HepG2 (cell line): ENCODE results near the gene PKD2L1. TPM values are rescaled to one million over a fixed set of nuclear protein-coding genes. Genes with fewer than 3 reads are reported as not detected.

ENCODE experiments used
- CBFB ChIP-seq: sonication (generic); formaldehyde crosslinking; IDR thresholded peaks from 2 replicates; pipeline ENCODE4 v1.4.0; 2020; ENCODE audit warnings: missing genetic modification reagents
- GFI1 ChIP-seq: sonication (generic); formaldehyde crosslinking; IDR thresholded peaks from 2 replicates; pipeline ENCODE4 v1.5.0; 2020; ENCODE audit warnings: missing genetic modification reagents, mild to moderate bottlenecking, borderline replicate concordance
- HNRNPK ChIP-seq: fragments of 200-400 bp; formaldehyde crosslinking; IDR thresholded peaks from 2 replicates; pipeline ENCODE4 v1.6.1; 2018; ENCODE audit warnings: low read length, low read depth, moderate library complexity, mild to moderate bottlenecking; ENCODE audit not compliant: poor library complexity, severe bottlenecking
- ISL2 ChIP-seq: sonication (generic); formaldehyde crosslinking; IDR thresholded peaks from 2 replicates; pipeline ENCODE4 v1.5.0; 2020; ENCODE audit warnings: missing genetic modification reagents
- MAF1 ChIP-seq: sonication (generic); formaldehyde crosslinking; IDR thresholded peaks from 2 replicates; pipeline ENCODE4 v1.5.0; 2020; ENCODE audit warnings: missing genetic modification reagents, borderline replicate concordance
- MAFK ChIP-seq, 2 experiments: IDR thresholded peaks in 1 of 2; conservative IDR thresholded peaks in 1 of 2; 2 replicates each; pipeline ENCODE4 v1.6.1; 2011; ENCODE audit warnings: improper control_type of control experiment in 2 of 2, low read length in 2 of 2
- MTA3 ChIP-seq: sonication (generic); formaldehyde crosslinking; IDR thresholded peaks from 2 replicates; pipeline ENCODE4 v1.4.0; 2020; ENCODE audit warnings: missing genetic modification reagents
- NFE2L1 ChIP-seq: sonication (generic); formaldehyde crosslinking; IDR thresholded peaks from 2 replicates; pipeline ENCODE4 v1.4.0; 2020; ENCODE audit warnings: missing genetic modification reagents, mild to moderate bottlenecking, borderline replicate concordance
- PHB2 ChIP-seq: fragments of 450-650 bp; IDR thresholded peaks from 2 replicates; pipeline ENCODE4 v1.6.1; 2018; ENCODE audit not compliant: partially characterized antibody
- U2AF2 ChIP-seq: fragments of 200-400 bp; formaldehyde crosslinking; IDR thresholded peaks from 2 replicates; pipeline ENCODE4 v1.6.1; 2017; ENCODE audit warnings: low read depth, mild to moderate bottlenecking, low read length
- polyA plus RNA-seq, 8 experiments: library from polyadenylated mRNA; depleted of rRNA in 3 of 8; stranded (reverse) in 7 of 8; unstranded in 1 of 8; fragments of >200 nt; fragmentation: Illumina TruSeq in 4 of 8; extraction: Trizol in 4 of 8; gene quantifications; 2 replicates each; pipeline versions ENCODE4 v1.2.1 to v1.2.3, GENCODE V29; 2011 to 2016; ENCODE audit warnings: low read depth in 4 of 8, missing spikeins in 1 of 8, mixed read lengths in 1 of 8; ENCODE audit not compliant: insufficient read depth in 1 of 8
- total RNA-seq, 5 experiments: library from RNA; depleted of rRNA; stranded (reverse); fragments of >200 nt; fragmentation: Illumina TruSeq; extraction: Trizol; gene quantifications; 2 replicates each; pipeline ENCODE4 v1.2.3, GENCODE V29; 2016; ENCODE audit warnings: low read depth in 1 of 5
- TF ChIP-seq, protein P1 (sequence below): sonication (generic); formaldehyde crosslinking; IDR thresholded peaks from 2 replicates; pipeline ENCODE4 v1.4.0; 2020; ENCODE audit warnings: mild to moderate bottlenecking, missing genetic modification reagents
- TF ChIP-seq, protein P2 (sequence below): sonication (generic); formaldehyde crosslinking; IDR thresholded peaks from 2 replicates; pipeline ENCODE4 v1.5.1; 2020; ENCODE audit warnings: mild to moderate bottlenecking, moderate library complexity, missing genetic modification reagents
- TF ChIP-seq, protein P3 (sequence below): sonication (generic); formaldehyde crosslinking; IDR thresholded peaks from 2 replicates; pipeline ENCODE4 v1.4.0; 2020; ENCODE audit warnings: mild to moderate bottlenecking, missing genetic modification reagents
- TF ChIP-seq, protein P4 (sequence below): sonication (generic); formaldehyde crosslinking; IDR thresholded peaks from 2 replicates; pipeline ENCODE4 v1.5.0; 2020; ENCODE audit warnings: missing genetic modification reagents, mild to moderate bottlenecking, borderline replicate concordance
- TF ChIP-seq, protein P5 (sequence below): sonication (generic); formaldehyde crosslinking; IDR thresholded peaks from 2 replicates; pipeline ENCODE4 v1.4.0; 2020; ENCODE audit warnings: mild to moderate bottlenecking, missing genetic modification reagents

The PKD2L1 gene
- total and polyA plus RNA-seq, 2 of the 13 experiments (the other 11 are each of a cell fraction or from before 2014, with no cell fraction given) = 0.07 to 0.15 TPM

DNA sequence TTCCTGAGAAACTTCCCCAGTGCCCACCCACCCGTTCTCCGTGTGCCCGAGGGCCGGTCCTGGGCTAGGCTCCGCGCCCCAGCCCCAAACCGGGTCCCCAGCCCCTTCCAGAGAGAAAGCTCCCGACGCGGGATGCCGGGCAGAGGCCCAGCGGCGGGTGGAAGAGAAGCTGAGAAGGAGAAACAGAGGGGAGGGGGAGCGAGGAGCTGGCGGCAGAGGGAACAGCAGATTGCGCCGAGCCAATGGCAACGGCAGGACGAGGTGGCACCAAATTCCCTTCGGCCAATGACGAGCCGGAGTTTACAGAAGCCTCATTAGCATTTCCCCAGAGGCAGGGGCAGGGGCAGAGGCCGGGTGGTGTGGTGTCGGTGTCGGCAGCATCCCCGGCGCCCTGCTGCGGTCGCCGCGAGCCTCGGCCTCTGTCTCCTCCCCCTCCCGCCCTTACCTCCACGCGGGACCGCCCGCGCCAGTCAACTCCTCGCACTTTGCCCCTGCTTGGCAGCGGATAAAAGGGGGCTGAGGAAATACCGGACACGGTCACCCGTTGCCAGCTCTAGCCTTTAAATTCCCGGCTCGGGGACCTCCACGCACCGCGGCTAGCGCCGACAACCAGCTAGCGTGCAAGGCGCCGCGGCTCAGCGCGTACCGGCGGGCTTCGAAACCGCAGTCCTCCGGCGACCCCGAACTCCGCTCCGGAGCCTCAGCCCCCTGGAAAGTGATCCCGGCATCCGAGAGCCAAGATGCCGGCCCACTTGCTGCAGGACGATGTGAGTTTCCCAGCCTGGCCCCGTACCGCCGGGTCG is 16.9 kb upstream of the PKD2L1 start, which contains the start of gene SCD (continued):
- TF ChIP-seq, protein P1, sequence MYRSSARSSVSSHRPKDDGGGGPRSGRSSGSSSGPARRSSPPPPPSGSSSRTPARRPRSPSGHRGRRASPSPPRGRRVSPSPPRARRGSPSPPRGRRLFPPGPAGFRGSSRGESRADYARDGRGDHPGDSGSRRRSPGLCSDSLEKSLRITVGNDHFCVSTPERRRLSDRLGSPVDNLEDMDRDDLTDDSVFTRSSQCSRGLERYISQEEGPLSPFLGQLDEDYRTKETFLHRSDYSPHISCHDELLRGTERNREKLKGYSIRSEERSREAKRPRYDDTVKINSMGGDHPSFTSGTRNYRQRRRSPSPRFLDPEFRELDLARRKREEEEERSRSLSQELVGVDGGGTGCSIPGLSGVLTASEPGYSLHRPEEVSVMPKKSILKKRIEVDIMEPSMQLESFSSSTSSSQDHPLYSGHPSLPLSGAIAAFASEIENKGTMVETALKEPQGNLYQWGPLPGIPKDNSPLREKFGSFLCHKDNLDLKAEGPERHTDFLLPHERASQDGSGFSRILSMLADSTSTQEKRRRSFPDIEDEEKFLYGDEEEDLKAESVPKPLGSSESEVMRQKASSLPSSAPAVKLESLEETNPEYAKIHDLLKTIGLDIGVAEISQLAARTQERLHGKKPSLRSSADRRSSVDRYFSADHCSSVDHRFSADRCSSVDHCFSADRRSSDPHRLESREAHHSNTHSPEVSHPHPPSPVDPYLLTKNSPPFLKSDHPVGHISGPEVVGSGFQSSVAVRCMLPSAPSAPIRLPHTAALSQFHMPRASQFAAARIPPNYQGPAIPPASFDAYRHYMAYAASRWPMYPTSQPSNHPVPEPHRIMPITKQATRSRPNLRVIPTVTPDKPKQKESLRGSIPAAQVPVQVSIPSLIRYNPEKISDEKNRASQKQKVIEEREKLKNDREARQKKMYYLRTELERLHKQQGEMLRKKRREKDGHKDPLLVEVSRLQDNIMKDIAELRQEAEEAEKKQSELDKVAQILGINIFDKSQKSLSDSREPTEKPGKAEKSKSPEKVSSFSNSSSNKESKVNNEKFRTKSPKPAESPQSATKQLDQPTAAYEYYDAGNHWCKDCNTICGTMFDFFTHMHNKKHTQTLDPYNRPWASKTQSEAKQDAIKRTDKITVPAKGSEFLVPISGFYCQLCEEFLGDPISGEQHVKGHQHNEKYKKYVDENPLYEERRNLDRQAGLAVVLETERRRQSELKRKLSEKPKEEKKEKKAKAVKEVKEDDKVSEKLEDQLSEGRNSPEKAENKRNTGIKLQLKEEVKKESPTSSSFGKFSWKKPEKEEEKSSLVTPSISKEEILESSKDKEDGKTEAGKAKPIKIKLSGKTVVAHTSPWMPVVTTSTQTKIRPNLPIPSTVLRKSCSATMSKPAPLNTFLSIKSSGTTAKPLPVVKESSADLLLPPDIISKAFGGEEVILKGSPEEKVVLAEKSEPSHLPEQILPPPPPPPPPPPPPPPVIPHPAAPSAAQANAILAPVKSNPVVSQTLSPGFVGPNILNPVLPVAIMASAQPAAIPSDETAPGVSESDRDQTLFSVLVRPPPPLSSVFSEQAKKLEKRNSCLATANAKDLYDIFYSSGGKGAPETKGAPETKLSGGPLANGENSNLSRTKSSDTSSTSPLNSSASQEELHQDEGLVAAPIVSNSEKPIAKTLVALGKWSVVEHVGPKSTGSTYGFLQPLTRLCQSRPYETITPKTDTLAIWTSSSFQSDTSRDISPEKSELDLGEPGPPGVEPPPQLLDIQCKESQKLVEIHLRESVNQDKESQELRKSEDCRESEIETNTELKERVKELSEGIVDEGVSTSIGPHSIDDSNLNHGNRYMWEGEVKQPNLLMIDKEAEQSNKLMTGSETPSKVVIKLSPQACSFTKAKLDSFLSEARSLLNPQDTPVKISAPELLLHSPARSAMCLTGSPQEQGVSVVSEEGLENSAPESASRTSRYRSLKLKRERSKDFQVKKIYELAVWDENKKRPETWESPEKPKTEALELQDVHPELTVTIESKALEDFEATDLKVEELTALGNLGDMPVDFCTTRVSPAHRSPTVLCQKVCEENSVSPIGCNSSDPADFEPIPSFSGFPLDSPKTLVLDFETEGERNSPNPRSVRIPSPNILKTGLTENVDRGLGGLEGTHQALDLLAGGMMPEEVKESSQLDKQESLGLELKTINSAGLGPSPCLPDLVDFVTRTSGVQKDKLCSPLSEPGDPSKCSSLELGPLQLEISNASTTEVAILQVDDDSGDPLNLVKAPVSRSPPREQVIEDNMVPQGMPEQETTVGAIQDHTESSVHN (CRISPR knock-in tag) = 0 out of 2 replicates have a peak, but pooled peaks have one; percentile 26
- TF ChIP-seq, protein P2, sequence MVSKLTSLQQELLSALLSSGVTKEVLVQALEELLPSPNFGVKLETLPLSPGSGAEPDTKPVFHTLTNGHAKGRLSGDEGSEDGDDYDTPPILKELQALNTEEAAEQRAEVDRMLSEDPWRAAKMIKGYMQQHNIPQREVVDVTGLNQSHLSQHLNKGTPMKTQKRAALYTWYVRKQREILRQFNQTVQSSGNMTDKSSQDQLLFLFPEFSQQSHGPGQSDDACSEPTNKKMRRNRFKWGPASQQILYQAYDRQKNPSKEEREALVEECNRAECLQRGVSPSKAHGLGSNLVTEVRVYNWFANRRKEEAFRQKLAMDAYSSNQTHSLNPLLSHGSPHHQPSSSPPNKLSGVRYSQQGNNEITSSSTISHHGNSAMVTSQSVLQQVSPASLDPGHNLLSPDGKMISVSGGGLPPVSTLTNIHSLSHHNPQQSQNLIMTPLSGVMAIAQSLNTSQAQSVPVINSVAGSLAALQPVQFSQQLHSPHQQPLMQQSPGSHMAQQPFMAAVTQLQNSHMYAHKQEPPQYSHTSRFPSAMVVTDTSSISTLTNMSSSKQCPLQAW (CRISPR knock-in tag) = peak; percentile 23; the same call in 1 of the 2 replicates
- TF ChIP-seq, protein P3, sequence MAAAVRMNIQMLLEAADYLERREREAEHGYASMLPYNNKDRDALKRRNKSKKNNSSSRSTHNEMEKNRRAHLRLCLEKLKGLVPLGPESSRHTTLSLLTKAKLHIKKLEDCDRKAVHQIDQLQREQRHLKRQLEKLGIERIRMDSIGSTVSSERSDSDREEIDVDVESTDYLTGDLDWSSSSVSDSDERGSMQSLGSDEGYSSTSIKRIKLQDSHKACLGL = peak; percentile 88
- TF ChIP-seq MAFK (conservative IDR thresholded peaks at IDR 0.05 in 1 of 2, IDR thresholded peaks at IDR 0.05 in 1 of 2; ENCODE audit: low read length in 2 of 2) = no peak
- TF ChIP-seq CBFB (CRISPR knock-in tag) = no peak
- no peak for TF ChIP-seq HNRNPK
- TF ChIP-seq, protein P4, sequence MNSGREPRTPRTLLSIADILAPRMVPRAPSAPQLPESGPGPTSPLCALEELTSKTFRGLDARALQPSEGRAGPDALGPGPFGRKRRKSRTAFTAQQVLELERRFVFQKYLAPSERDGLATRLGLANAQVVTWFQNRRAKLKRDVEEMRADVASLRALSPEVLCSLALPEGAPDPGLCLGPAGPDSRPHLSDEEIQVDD (CRISPR knock-in tag) = no peak
- no peak for TF ChIP-seq PHB2
- TF ChIP-seq NFE2L1 (CRISPR knock-in tag) = no peak
- TF ChIP-seq, protein P5, sequence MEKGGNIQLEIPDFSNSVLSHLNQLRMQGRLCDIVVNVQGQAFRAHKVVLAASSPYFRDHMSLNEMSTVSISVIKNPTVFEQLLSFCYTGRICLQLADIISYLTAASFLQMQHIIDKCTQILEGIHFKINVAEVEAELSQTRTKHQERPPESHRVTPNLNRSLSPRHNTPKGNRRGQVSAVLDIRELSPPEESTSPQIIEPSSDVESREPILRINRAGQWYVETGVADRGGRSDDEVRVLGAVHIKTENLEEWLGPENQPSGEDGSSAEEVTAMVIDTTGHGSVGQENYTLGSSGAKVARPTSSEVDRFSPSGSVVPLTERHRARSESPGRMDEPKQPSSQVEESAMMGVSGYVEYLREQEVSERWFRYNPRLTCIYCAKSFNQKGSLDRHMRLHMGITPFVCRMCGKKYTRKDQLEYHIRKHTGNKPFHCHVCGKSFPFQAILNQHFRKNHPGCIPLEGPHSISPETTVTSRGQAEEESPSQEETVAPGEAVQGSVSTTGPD (CRISPR knock-in tag) = peak; percentile 83; the same call in 1 of the 2 replicates
- no peak for TF ChIP-seq U2AF2
- no peak for TF ChIP-seq MTA3 (CRISPR knock-in tag)
- peak; percentile 39; the same call in 1 of the 2 replicates for TF ChIP-seq GFI1 (CRISPR knock-in tag)
- no peak for TF ChIP-seq MAF1 (CRISPR knock-in tag)
- peak; percentile 53 for TF ChIP-seq ISL2 (CRISPR knock-in tag)
